ENCODE data around the gene PDE4B.

PDE4B gene

GRCh38 chr1:65985393-65986066, 192.8 kb downstream of the PDE4B start:
- Histone ChIP-seq H2AFZ (no peak overlapping the region), H3K4me1 (no peaks in the 10 kb centered on the region), H3K4me2 (ENCODE audit: low read length) (no peak overlapping the region), H3K27me3 (ENCODE audit: control insufficient read depth, insufficient read depth, low read length) (no peaks in the 10 kb centered on the region), H3K9ac (no peak overlapping the region), H3K79me2 (no peaks in the 10 kb centered on the region), H3K27ac (no peak overlapping the region), H3K4me3 (ENCODE audit: low read depth, low read length) (no peak overlapping the region), H3K9me3 (ENCODE audit: control insufficient read depth, low read length) (no peaks in the 10 kb centered on the region), H3K36me3 (ENCODE audit: control insufficient read depth, insufficient read depth, low read length) (no peaks in the 10 kb centered on the region)
- no peak for TF ChIP-seq CTCF (IDR thresholded peaks at IDR 0.05)

DNA sequence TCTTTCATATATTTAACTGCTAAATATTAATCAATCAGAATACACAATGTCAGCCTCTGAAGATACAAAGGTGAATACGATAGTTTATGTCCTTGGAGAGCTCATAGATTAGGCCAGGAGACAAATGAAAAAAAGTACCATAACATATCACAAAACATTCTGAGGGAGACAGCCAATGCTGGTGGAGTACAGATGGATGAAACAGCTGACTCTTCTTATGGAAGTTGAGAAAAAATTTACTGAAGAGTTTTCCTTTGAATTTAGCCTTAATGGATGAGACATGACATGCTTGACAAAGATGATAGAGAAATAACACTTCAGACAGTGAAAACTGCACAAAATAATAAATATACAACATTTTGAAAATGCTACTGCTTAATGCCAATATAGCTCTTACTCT, 193.5 kb downstream of the PDE4B start:
- no peak overlapping the region for H3K27ac ChIP-seq
- no peaks in the 10 kb centered on the region for H3K79me2 ChIP-seq
- no peaks in the 10 kb centered on the region for H3K36me3 ChIP-seq (ENCODE audit: control insufficient read depth, insufficient read depth, low read length)

DNA sequence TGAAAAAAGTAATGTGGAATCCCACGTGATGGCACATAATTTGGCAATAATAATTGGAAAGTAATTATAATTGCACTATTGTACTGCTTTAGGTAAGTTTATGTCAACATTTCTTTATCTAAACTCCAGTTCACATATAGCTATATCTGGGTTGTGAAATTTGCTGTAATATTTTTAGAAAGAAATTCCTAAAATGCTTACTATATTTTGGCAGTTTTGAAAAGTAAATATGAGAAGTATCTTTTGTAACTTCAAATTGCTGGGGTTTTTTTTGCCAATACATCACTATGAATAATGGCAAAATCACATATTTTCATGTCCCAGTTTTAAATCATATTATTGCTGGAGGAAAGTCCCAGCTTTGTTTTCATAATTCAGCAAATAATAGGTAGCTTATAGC, 197.5 kb downstream of the PDE4B start:
- Histone ChIP-seq H3K36me3 (ENCODE audit: control insufficient read depth, insufficient read depth, low read length) (no peaks in the 10 kb centered on the region), H3K27ac (no peak overlapping the region), H3K79me2 (no peaks in the 10 kb centered on the region), H2AFZ (no peak overlapping the region), H3K4me3 (ENCODE audit: low read depth, low read length) (no peak overlapping the region), H3K4me2 (ENCODE audit: low read length) (no peak overlapping the region), H3K9me3 (ENCODE audit: control insufficient read depth, low read length) (no peaks in the 10 kb centered on the region), H3K9ac (no peak overlapping the region), H3K4me1 (no peaks in the 10 kb centered on the region), H3K27me3 (ENCODE audit: control insufficient read depth, insufficient read depth, low read length) (no peaks in the 10 kb centered on the region)
- TF ChIP-seq CTCF (IDR thresholded peaks at IDR 0.05): no peak

More for the DNA sequence above, 193.5 kb downstream of the PDE4B start:
- Histone ChIP-seq H3K9me3 (ENCODE audit: control insufficient read depth, low read length) (no peaks in the 10 kb centered on the region), H3K4me1 (no peaks in the 10 kb centered on the region), H3K4me3 (ENCODE audit: low read depth, low read length) (no peak overlapping the region), H3K4me2 (ENCODE audit: low read length) (no peak overlapping the region), H2AFZ (no peak overlapping the region), H3K27me3 (ENCODE audit: control insufficient read depth, insufficient read depth, low read length) (no peaks in the 10 kb centered on the region), H3K9ac (no peak overlapping the region)
- no peak for TF ChIP-seq CTCF (IDR thresholded peaks at IDR 0.05)

DNA sequence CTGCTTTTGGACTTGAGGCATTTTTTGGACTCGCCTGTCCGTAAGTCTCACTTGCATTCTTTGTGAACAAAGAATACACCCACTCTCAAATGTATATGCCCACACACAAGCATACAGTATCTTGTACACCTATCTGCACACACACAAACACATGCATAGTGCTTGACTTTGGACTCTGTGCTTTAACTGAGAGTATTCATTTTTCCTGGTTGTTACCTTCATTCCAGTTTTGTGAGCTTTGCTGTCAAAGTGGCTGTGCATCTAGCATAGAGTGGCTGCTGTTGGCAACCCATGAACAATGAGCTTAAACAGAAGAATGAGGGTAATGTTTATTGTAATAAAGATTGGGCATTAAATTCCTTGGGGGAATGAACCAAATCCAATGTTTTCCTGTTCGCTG, 199.0 kb downstream of the PDE4B start:
- no peak overlapping the region for H3K9ac ChIP-seq

More for the DNA sequence above, 199.0 kb downstream of the PDE4B start:
- TF ChIP-seq CTCF (IDR thresholded peaks at IDR 0.05): no peak
- H3K36me3 ChIP-seq (ENCODE audit: control insufficient read depth, insufficient read depth, low read length): no peaks in the 10 kb centered on the region
- H3K27ac ChIP-seq: no peak overlapping the region
- H3K27me3 ChIP-seq (ENCODE audit: control insufficient read depth, insufficient read depth, low read length): no peaks in the 10 kb centered on the region
- H3K79me2 ChIP-seq: no peaks in the 10 kb centered on the region
- H3K4me1 ChIP-seq: no peaks in the 10 kb centered on the region
- no peak overlapping the region for H3K4me3 ChIP-seq (ENCODE audit: low read depth, low read length)
- H3K9me3 ChIP-seq (ENCODE audit: control insufficient read depth, low read length): no peaks in the 10 kb centered on the region
- H2AFZ ChIP-seq: no peak overlapping the region
- no peak overlapping the region for H3K4me2 ChIP-seq (ENCODE audit: low read length)

Measured in parathyroid adenoma (tissue), 2 donors.